ENCODE data around the gene EHMT1.

EHMT1 gene

DNA sequence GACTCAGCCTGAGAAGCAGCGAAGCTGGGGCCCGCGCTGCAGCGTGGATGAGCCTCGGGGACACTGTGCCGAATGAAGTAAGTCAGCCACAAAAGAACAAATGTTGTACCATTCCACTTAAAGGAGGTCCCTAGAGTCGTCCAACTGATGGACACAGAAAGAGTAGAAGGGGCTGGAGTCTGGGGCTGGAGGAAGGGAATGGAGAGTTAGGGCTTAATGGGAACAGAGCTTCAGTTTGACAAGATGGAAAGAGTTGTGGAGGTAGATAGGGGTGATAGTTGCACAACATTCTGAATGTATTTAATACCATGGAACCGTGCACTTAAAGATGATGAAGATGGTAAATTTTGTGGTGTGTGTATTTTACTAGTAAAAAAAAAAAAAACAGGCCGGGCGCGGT, 119.9 kb downstream of the EHMT1 start:
- H3K36me3 ChIP-seq (ENCODE audit: insufficient read depth) = no peaks in the 10 kb centered on the region
- H3K4me1 ChIP-seq (ENCODE audit: low read depth, poor library complexity, severe bottlenecking) = no peaks in the 10 kb centered on the region
- no peak overlapping the region for H3K4me3 ChIP-seq (IDR thresholded peaks at IDR 0.05; ENCODE audit: insufficient read depth, low read depth, low read length)
- no peak overlapping the region for H2AFZ ChIP-seq (ENCODE audit: low read depth)
- no peak overlapping the region for H3K4me2 ChIP-seq
- H3K27me3 ChIP-seq (ENCODE audit: insufficient read depth, low read depth) = no peaks in the 10 kb centered on the region
- H3K79me2 ChIP-seq (ENCODE audit: insufficient read depth, low read depth) = no peaks in the 10 kb centered on the region
- TF ChIP-seq, protein P1, sequence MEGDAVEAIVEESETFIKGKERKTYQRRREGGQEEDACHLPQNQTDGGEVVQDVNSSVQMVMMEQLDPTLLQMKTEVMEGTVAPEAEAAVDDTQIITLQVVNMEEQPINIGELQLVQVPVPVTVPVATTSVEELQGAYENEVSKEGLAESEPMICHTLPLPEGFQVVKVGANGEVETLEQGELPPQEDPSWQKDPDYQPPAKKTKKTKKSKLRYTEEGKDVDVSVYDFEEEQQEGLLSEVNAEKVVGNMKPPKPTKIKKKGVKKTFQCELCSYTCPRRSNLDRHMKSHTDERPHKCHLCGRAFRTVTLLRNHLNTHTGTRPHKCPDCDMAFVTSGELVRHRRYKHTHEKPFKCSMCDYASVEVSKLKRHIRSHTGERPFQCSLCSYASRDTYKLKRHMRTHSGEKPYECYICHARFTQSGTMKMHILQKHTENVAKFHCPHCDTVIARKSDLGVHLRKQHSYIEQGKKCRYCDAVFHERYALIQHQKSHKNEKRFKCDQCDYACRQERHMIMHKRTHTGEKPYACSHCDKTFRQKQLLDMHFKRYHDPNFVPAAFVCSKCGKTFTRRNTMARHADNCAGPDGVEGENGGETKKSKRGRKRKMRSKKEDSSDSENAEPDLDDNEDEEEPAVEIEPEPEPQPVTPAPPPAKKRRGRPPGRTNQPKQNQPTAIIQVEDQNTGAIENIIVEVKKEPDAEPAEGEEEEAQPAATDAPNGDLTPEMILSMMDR (conservative IDR thresholded peaks at IDR 0.05; ENCODE audit: low read depth, low read length) = no peak
- H3K9ac ChIP-seq = no peak overlapping the region
- no peak overlapping the region for H3K27ac ChIP-seq
- no peaks in the 10 kb centered on the region for H4K20me1 ChIP-seq (ENCODE audit: insufficient read depth)

DNA sequence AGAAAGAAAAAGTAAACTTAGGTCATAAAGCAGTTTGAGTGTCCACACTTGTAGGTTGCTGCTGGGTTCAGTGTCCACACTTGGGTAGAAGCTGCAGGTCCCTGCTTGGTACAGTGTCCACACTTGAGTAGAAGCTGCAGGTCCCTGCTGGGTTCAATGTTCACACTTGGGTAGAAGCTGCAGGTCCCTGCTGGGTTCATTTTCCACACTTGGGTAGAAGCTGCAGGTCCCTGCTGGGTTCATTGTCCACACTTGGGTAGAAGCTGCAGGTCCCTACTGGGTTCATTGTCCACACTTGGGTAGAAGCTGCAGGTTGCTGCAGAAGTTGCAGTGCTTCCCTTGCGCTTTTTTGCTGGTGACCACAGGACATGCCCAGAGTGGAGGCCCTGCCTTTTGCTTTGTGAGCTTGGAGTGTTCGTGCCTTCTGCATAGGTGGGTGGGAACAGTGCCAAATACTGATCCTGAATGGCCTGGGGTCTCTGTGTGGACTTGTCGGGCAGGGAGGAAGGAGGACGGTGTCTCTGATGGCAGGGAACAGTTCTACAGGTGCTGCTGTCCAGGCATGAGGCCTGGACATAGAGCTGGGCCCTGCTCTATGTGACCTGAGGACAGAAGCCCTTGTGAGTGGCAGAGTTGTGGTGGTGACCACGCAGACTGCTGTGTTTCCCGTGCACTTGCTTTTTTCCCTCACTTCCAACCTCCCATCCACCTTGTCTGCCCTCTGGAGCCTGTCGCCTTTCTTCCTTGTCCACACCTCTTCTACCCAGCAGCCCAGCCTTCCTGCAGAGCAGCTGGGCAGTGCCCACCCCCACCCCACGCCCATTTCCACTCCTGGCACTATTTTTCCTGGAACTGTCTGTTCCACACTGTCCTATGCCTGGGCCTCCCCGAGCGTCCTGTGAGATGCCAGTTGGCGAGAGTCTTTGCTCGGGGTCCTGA, 120.8 kb downstream of the EHMT1 start:
- H3K4me1 ChIP-seq (ENCODE audit: low read depth, poor library complexity, severe bottlenecking) = no peaks in the 10 kb centered on the region
- H3K79me2 ChIP-seq (ENCODE audit: insufficient read depth, low read depth) = no peaks in the 10 kb centered on the region
- H3K4me2 ChIP-seq = no peak overlapping the region
- H3K27me3 ChIP-seq (ENCODE audit: insufficient read depth, low read depth) = no peaks in the 10 kb centered on the region
- H3K9ac ChIP-seq = no peak overlapping the region
- H3K27ac ChIP-seq = no peak overlapping the region
- H2AFZ ChIP-seq (ENCODE audit: low read depth) = no peak overlapping the region
- no peak overlapping the region for H3K4me3 ChIP-seq (IDR thresholded peaks at IDR 0.05; ENCODE audit: insufficient read depth, low read depth, low read length)
- H4K20me1 ChIP-seq (ENCODE audit: insufficient read depth) = no peaks in the 10 kb centered on the region
- TF ChIP-seq, protein P1 (conservative IDR thresholded peaks at IDR 0.05; ENCODE audit: low read depth, low read length) = no peak
- H3K36me3 ChIP-seq (ENCODE audit: insufficient read depth) = no peaks in the 10 kb centered on the region

DNA sequence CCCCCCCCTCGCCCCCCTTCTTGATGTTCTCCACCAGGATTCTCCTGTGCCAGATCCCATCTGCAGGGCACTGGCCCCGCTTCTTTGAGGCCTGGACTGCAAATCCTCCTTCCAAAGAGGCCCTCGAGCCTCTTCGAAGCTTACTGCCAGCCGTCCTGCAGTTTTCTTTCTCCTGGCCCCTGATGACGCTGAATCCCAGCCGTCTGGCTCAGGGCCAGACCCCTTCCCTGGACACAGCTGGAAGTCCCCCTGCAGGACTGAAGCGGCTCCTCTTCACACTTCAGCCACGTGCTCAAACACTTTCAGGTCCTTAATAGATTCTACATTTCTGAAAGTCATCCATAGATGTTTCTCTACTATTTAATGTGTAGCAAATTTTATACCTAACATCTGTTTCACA, 121.5 kb downstream of the EHMT1 start:
- Histone ChIP-seq H3K27ac (no peak overlapping the region), H4K20me1 (ENCODE audit: insufficient read depth) (no peaks in the 10 kb centered on the region)

DNA sequence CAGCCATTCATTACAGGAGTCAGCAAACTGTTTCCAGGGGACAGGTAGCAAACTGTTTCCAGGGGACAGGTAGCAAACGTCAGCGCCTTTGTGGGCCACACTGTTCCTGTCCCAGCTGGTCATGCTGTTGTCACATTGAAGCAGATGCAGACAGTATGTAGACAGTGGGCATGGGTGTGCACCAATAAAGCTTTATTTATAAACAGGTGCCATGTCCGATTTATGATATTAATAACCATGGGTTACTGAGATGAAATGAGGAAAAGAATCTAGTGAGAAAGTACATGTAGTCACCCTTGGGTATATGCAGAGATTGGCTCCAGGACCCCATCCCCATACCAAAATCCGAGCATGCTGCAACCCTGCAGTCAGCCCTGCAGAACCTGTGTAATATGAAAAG, 122.5 kb downstream of the EHMT1 start:
- Histone ChIP-seq H3K27ac (no peak overlapping the region), H3K79me2 (ENCODE audit: insufficient read depth, low read depth) (no peaks in the 10 kb centered on the region), H3K4me3 (IDR thresholded peaks at IDR 0.05; ENCODE audit: insufficient read depth, low read depth, low read length) (no peak overlapping the region), H2AFZ (ENCODE audit: low read depth) (no peak overlapping the region), H4K20me1 (ENCODE audit: insufficient read depth) (no peaks in the 10 kb centered on the region), H3K27me3 (ENCODE audit: insufficient read depth, low read depth) (no peaks in the 10 kb centered on the region), H3K36me3 (ENCODE audit: insufficient read depth) (no peaks in the 10 kb centered on the region), H3K9ac (no peak overlapping the region), H3K4me1 (ENCODE audit: low read depth, poor library complexity, severe bottlenecking) (no peaks in the 10 kb centered on the region), H3K4me2 (no peak overlapping the region)
- TF ChIP-seq, protein P1 (conservative IDR thresholded peaks at IDR 0.05; ENCODE audit: low read depth, low read length) = no peak

More for the DNA sequence above, 121.5 kb downstream of the EHMT1 start:
- H3K36me3 ChIP-seq (ENCODE audit: insufficient read depth) = no peaks in the 10 kb centered on the region
- no peaks in the 10 kb centered on the region for H3K27me3 ChIP-seq (ENCODE audit: insufficient read depth, low read depth)
- no peaks in the 10 kb centered on the region for H3K79me2 ChIP-seq (ENCODE audit: insufficient read depth, low read depth)
- H2AFZ ChIP-seq (ENCODE audit: low read depth) = no peak overlapping the region
- no peak overlapping the region for H3K9ac ChIP-seq
- no peak overlapping the region for H3K4me3 ChIP-seq (IDR thresholded peaks at IDR 0.05; ENCODE audit: insufficient read depth, low read depth, low read length)
- TF ChIP-seq, protein P1 (conservative IDR thresholded peaks at IDR 0.05; ENCODE audit: low read depth, low read length) = no peak
- no peaks in the 10 kb centered on the region for H3K4me1 ChIP-seq (ENCODE audit: low read depth, poor library complexity, severe bottlenecking)
- H3K4me2 ChIP-seq = no peak overlapping the region

Data from KMS-11 (cell line).